Measurements from ENCODE around the gene GPX4. TPM values are rescaled to one million over a fixed set of nuclear protein-coding genes. Genes with fewer than 3 reads are reported as not detected.

The GPX4 gene
- total RNA-seq, 1 donor from 2014 or later, result 245 TPM

- no peak overlapping the region for H3K27ac Mint-ChIP-seq (ENCODE audit: unreplicated experiment)
- no peaks in the 10 kb centered on the region for H3K27me3 Mint-ChIP-seq (ENCODE audit: low read depth)
- no peaks in the 10 kb centered on the region for H3K9me3 Mint-ChIP-seq (ENCODE audit: low read depth)
- no peak for DNase-seq (ENCODE audit: low spot score)
- peaks cover 13% of the 10 kb centered on the region for H3K4me1 Mint-ChIP-seq (ENCODE audit: low read depth)
- no peaks in the 10 kb centered on the region for H3K36me3 Mint-ChIP-seq (ENCODE audit: low read depth)
- H3K4me3 Mint-ChIP-seq (ENCODE audit: unreplicated experiment), result no peak overlapping the region
- TF ChIP-seq, protein P1, sequence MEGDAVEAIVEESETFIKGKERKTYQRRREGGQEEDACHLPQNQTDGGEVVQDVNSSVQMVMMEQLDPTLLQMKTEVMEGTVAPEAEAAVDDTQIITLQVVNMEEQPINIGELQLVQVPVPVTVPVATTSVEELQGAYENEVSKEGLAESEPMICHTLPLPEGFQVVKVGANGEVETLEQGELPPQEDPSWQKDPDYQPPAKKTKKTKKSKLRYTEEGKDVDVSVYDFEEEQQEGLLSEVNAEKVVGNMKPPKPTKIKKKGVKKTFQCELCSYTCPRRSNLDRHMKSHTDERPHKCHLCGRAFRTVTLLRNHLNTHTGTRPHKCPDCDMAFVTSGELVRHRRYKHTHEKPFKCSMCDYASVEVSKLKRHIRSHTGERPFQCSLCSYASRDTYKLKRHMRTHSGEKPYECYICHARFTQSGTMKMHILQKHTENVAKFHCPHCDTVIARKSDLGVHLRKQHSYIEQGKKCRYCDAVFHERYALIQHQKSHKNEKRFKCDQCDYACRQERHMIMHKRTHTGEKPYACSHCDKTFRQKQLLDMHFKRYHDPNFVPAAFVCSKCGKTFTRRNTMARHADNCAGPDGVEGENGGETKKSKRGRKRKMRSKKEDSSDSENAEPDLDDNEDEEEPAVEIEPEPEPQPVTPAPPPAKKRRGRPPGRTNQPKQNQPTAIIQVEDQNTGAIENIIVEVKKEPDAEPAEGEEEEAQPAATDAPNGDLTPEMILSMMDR (IDR thresholded peaks at IDR 0.05), result no peak
Measured at GRCh38 chr19:1151917-1152587, 48.3 kb downstream of the GPX4 start.

GRCh38 chr19:1153891-1154730, 50.3 kb downstream of the GPX4 start:
- peaks cover 13% of the 10 kb centered on the region for H3K4me1 Mint-ChIP-seq (ENCODE audit: low read depth)
- TF ChIP-seq, protein P1 (IDR thresholded peaks at IDR 0.05), result no peak
- peak overlapping the region; percentile 51 for H3K27ac Mint-ChIP-seq (ENCODE audit: unreplicated experiment)
- H3K36me3 Mint-ChIP-seq (ENCODE audit: low read depth), result no peaks in the 10 kb centered on the region
- no peak overlapping the region for H3K4me3 Mint-ChIP-seq (ENCODE audit: unreplicated experiment)
- H3K27me3 Mint-ChIP-seq (ENCODE audit: low read depth), result no peaks in the 10 kb centered on the region
- DNase-seq (ENCODE audit: low spot score), result no peak
- H3K9me3 Mint-ChIP-seq (ENCODE audit: low read depth), result no peaks in the 10 kb centered on the region

- DNase-seq (ENCODE audit: low spot score), result peak; percentile 94
- no peaks in the 10 kb centered on the region for H3K36me3 Mint-ChIP-seq (ENCODE audit: low read depth)
- H3K4me1 Mint-ChIP-seq (ENCODE audit: low read depth), result peaks cover 13% of the 10 kb centered on the region
- H3K4me3 Mint-ChIP-seq (ENCODE audit: unreplicated experiment), result peak overlapping the region; percentile 22
- TF ChIP-seq, protein P1 (IDR thresholded peaks at IDR 0.05), result no peak
- peak overlapping the region; percentile 51 for H3K27ac Mint-ChIP-seq (ENCODE audit: unreplicated experiment)
- H3K27me3 Mint-ChIP-seq (ENCODE audit: low read depth), result no peaks in the 10 kb centered on the region
- no peaks in the 10 kb centered on the region for H3K9me3 Mint-ChIP-seq (ENCODE audit: low read depth)
Measured at GRCh38 chr19:1154731-1155351, 51.0 kb downstream of the GPX4 start.

- H3K9me3 Mint-ChIP-seq (ENCODE audit: low read depth), result no peaks in the 10 kb centered on the region
- DNase-seq (ENCODE audit: low spot score), result no peak
- H3K27me3 Mint-ChIP-seq (ENCODE audit: low read depth), result no peaks in the 10 kb centered on the region
- H3K4me3 Mint-ChIP-seq (ENCODE audit: unreplicated experiment), result no peak overlapping the region
- H3K36me3 Mint-ChIP-seq (ENCODE audit: low read depth), result no peaks in the 10 kb centered on the region
- TF ChIP-seq, protein P1 (IDR thresholded peaks at IDR 0.05), result no peak
- H3K27ac Mint-ChIP-seq (ENCODE audit: unreplicated experiment), result peak overlapping the region; percentile 36
- H3K4me1 Mint-ChIP-seq (ENCODE audit: low read depth), result peaks cover 13% of the 10 kb centered on the region
Measured at GRCh38 chr19:1155352-1156304, 51.8 kb downstream of the GPX4 start.

Other genes with a start within 250 kb of the GPX4 start
- gene CFD, start 244.3 kb upstream of the GPX4 start, total RNA-seq, result 1.1 to 17.9 TPM (median 1.8 TPM) in 3 replicates
- gene MED16, start 210.8 kb upstream of the GPX4 start, total RNA-seq, result 47.0 to 53.9 TPM (median 53.1 TPM) in 3 replicates
- gene RNU6-9, start 210.5 kb upstream of the GPX4 start, total RNA-seq, result not detected in 3 replicates
- gene R3HDM4, start 190.8 kb upstream of the GPX4 start, total RNA-seq, result 47.1 to 52.2 TPM (median 48.4 TPM) in 3 replicates
- gene KISS1R, start 186.7 kb upstream of the GPX4 start, total RNA-seq, result 0.17 to 0.38 TPM (median 0.24 TPM) in 3 replicates
- 6.6 to 10.0 TPM (median 8.8 TPM) in 3 replicates for gene ARID3A, start 178.0 kb upstream of the GPX4 start, total RNA-seq
- 42.1 to 48.5 TPM (median 48.0 TPM) in 3 replicates for gene WDR18, start 119.6 kb upstream of the GPX4 start, total RNA-seq
- 0.31 to 0.67 TPM (median 0.33 TPM) in 3 replicates for gene GRIN3B, start 103.6 kb upstream of the GPX4 start, total RNA-seq
- 120 to 130 TPM (median 120 TPM) in 3 replicates for gene TMEM259, start 82.9 kb upstream of the GPX4 start, total RNA-seq
- not detected in 3 replicates for gene RNU6-2, start 82.5 kb upstream of the GPX4 start, total RNA-seq
- gene CNN2, start 77.4 kb upstream of the GPX4 start, total RNA-seq, result 258 to 363 TPM (median 357 TPM) in 3 replicates
- 6.7 to 15.9 TPM (median 8.9 TPM) in 3 replicates for gene ABCA7, start 63.9 kb upstream of the GPX4 start, total RNA-seq
- 0.57 to 1.6 TPM (median 1.0 TPM) in 3 replicates for gene ARHGAP45, start 36.8 kb upstream of the GPX4 start, total RNA-seq
- 110 to 119 TPM (median 113 TPM) in 3 replicates for gene POLR2E, start 8.6 kb upstream of the GPX4 start, total RNA-seq
- 25.9 to 46.0 TPM (median 45.6 TPM) in 3 replicates for gene SBNO2, start 70.3 kb downstream of the GPX4 start, total RNA-seq
- gene STK11, start 101.8 kb downstream of the GPX4 start, total RNA-seq, result 41.1 to 44.5 TPM (median 42.3 TPM) in 3 replicates
- gene CBARP, start 134.0 kb downstream of the GPX4 start, total RNA-seq, result 4.8 to 9.0 TPM (median 7.6 TPM) in 3 replicates
- gene ATP5F1D, start 137.8 kb downstream of the GPX4 start, total RNA-seq, result 110 to 125 TPM (median 122 TPM) in 3 replicates
- gene MIDN, start 144.6 kb downstream of the GPX4 start, total RNA-seq, result 64.5 to 75.3 TPM (median 68.3 TPM) in 3 replicates
- gene CIRBP, start 165.3 kb downstream of the GPX4 start, total RNA-seq, result 295 to 320 TPM (median 303 TPM) in 3 replicates
- gene FAM174C, start 171.5 kb downstream of the GPX4 start, total RNA-seq, result 32.7 to 41.3 TPM (median 36.1 TPM) in 3 replicates
- 7.0 to 7.9 TPM (median 7.2 TPM) in 3 replicates for gene EFNA2, start 181.9 kb downstream of the GPX4 start, total RNA-seq

Measured in chondrocyte (in vitro differentiated cells).